ENCODE results near the gene TNK1. TPM values are rescaled to one million over a fixed set of nuclear protein-coding genes. Genes with fewer than 3 reads are reported as not detected.

TNK1 gene
- total RNA-seq, 4 donors from 2014 or later, result 2.4 to 9.8 (median 6.0) TPM

DNA sequence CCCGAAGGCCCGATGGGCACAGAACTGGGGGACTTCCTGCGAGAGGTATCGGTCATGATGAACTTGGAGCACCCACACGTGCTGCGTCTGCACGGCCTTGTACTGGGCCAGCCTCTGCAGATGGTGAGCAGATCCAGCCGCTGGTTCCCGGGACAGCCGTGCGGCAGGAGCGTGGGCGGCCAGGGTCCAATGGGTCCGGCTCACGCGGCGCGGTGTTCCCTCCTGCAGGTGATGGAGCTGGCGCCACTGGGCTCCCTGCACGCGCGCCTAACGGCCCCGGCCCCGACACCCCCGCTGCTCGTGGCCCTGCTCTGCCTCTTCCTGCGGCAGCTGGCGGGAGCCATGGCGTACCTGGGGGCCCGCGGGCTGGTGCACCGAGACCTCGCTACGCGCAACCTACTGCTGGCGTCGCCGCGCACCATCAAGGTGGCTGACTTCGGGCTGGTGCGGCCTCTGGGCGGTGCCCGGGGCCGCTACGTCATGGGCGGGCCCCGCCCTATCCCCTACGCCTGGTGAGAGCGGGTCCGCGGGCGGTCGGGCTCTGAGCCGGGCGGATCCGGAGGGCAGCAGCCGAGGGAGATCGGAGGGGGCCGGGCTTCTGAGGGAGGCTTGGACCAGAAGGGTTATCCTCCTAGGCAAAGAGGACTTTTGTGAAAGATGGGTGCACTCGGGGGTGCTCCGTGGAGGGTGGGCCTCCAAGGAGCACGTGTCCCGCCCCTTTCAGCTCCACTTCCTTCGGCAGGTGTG, 3.0 kb downstream of the TNK1 start:
- TF ChIP-seq EP300 (IDR thresholded peaks at IDR 0.05) (peak in 1 of 2 donors; percentile 53), POLR2A (IDR thresholded peaks at IDR 0.05) (peak in 1 of 2 donors; percentile 23)
- TF ChIP-seq, protein P1, sequence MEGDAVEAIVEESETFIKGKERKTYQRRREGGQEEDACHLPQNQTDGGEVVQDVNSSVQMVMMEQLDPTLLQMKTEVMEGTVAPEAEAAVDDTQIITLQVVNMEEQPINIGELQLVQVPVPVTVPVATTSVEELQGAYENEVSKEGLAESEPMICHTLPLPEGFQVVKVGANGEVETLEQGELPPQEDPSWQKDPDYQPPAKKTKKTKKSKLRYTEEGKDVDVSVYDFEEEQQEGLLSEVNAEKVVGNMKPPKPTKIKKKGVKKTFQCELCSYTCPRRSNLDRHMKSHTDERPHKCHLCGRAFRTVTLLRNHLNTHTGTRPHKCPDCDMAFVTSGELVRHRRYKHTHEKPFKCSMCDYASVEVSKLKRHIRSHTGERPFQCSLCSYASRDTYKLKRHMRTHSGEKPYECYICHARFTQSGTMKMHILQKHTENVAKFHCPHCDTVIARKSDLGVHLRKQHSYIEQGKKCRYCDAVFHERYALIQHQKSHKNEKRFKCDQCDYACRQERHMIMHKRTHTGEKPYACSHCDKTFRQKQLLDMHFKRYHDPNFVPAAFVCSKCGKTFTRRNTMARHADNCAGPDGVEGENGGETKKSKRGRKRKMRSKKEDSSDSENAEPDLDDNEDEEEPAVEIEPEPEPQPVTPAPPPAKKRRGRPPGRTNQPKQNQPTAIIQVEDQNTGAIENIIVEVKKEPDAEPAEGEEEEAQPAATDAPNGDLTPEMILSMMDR (IDR thresholded peaks at IDR 0.05), result no peak
- Histone ChIP-seq H3K36me3 (peaks cover 0 to 29% (median 0%) of the 10 kb centered on the region in 3 donors), H3K4me1 (peaks cover 0 to 40% (median 13%) of the 10 kb centered on the region in 4 donors), H3K27me3 (peaks cover 0 to 44% of the 10 kb centered on the region in 2 donors), H3K27ac (peak overlapping the region; percentile 55 to 86 (median 82)), H3K9me3 (no peaks in the 10 kb centered on the region), H3K4me3 (peak overlapping the region; percentile 48 to 60 (median 52))
- DNase-seq (ENCODE audit: low spot score in 2 of 2), result no peak
- WGBS, 2 donors, result 10 to 15% methylated on average over 26 to 32 of the region's 65 CpGs

DNA sequence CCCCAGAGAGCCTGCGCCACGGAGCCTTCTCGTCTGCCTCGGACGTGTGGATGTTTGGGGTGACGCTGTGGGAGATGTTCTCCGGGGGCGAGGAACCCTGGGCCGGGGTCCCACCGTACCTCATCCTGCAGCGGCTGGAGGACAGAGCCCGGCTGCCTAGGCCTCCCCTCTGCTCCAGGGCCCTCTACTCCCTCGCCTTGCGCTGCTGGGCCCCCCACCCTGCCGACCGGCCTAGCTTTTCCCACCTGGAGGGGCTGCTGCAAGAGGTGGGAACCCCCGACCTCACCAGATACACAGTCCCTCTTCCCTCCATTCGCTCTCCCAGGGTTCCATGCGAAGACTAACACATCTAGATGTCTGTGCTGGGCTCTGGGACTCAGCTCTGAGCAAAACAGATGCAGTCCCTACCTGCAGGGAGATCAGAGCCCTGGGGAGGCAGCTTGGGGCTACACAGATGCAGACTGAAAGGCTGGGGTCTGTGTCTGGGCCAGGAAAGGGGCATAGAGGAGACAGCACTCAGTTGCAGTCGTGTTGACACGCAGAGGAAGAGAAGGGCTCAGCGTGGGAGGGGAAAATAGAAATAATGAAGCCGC, 3.7 kb downstream of the TNK1 start:
- Histone ChIP-seq H3K9me3 (no peaks in the 10 kb centered on the region), H3K4me1 (peaks cover 0 to 40% (median 13%) of the 10 kb centered on the region in 4 donors), H3K27ac (peak overlapping the region; percentile 55 to 86 (median 82)), H3K36me3 (peaks cover 0 to 36% (median 0%) of the 10 kb centered on the region in 3 donors), H3K4me3 (peak overlapping the region in 3 of 4 donors; percentile 48 to 60 (median 52)), H3K27me3 (peaks cover 0 to 39% of the 10 kb centered on the region in 2 donors)
- DNase-seq (ENCODE audit: low spot score in 2 of 2), result no peak
- WGBS, 2 donors, result 46 to 56% methylated on average over 16 to 20 of the region's 23 CpGs
- no peak for TF ChIP-seq EP300 (IDR thresholded peaks at IDR 0.05)
- TF ChIP-seq POLR2A (IDR thresholded peaks at IDR 0.05), result no peak
- TF ChIP-seq, protein P1 (IDR thresholded peaks at IDR 0.05), result no peak

DNA sequence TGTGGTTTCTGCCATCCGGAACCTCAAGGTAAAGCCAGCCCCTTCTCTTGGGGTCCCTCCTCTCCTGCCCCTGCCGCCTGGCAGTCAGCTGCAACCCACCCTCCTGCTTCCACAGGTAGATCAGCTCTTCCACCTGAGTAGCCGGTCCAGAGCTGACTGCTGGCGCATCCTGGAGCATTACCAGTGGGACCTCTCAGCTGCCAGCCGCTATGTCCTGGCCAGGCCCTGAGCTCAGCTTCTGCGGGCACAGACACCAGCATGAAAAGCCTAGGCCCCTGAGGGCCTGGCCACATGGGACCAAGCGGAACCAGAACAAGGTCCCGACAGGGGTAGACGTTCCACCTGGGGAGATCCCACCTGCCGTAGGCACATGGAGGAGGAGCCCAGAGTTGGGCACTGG, 8.0 kb downstream of the TNK1 start:
- no peak for DNase-seq (ENCODE audit: low spot score in 2 of 2)
- WGBS, 2 donors, result 94% methylated on average over 9 of the region's 10 CpGs; no CpG with 5 or more reads in 1 of the 2 donors
- H3K4me3 ChIP-seq, result no peak overlapping the region
- H3K27ac ChIP-seq, result no peak overlapping the region
- no peak for TF ChIP-seq EP300 (IDR thresholded peaks at IDR 0.05)
- no peak for TF ChIP-seq POLR2A (IDR thresholded peaks at IDR 0.05)
- TF ChIP-seq, protein P1 (IDR thresholded peaks at IDR 0.05), result no peak
- H3K36me3 ChIP-seq, result peaks cover 0 to 70% (median 0%) of the 10 kb centered on the region in 3 donors
- H3K4me1 ChIP-seq, result peaks cover 0 to 26% (median 14%) of the 10 kb centered on the region in 4 donors
- H3K27me3 ChIP-seq, result no peaks in the 10 kb centered on the region
- no peaks in the 10 kb centered on the region for H3K9me3 ChIP-seq

DNA sequence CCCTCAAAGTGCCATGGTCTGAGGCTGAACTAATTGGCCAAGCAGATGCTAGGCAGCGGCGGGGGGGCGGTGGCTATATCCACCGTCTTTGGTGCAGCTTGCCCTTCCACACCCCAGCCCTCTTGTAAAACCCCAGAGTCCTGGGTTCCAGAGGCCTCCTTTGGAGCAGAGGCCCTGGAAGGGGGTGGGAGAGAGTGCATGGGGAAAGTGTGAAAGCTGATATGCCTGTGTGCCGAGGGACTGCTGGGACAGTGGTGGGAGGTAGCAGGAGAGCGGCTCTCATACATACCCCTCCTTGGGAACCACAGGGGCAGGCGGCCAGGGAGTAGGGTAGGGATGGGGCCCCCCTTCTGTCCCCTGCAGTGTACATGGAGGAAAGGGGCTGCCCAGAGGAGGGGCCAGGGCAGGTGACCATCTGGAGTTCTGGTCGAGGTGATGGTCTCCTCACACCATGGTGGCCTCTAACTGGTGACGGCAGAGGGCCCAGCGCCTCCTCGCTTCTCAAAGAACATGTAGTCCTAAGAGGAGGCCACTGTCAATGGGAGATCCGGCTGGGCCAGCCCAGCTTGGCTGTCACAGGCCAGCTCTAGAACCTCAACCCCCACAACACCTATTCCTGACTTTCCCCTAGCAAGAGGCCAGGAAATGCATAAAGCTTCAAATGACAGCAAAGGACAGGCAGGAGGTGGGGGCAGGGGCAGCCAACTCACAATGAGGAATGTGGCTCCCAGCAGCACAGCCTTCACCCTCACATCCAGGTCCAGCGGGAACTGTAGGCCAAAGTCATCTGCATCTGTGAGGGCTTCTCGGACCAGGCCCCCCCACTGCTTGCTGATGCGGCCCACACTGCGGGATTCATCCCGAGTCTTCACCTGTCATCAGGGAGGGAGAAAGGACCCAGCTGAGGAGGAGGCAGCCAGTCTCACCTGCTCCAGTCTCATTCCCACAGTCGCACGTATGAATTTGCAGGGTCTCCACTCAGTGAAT, 9.3 kb downstream of the TNK1 start:
- peaks cover 0 to 23% (median 13%) of the 10 kb centered on the region in 4 donors for H3K4me1 ChIP-seq
- H3K4me3 ChIP-seq, result no peak overlapping the region
- TF ChIP-seq, protein P1 (IDR thresholded peaks at IDR 0.05), result no peak
- TF ChIP-seq EP300 (IDR thresholded peaks at IDR 0.05) (no peak), POLR2A (IDR thresholded peaks at IDR 0.05) (no peak)
- 84 to 89% methylated on average over 19 of the region's 19 CpGs for WGBS, 2 donors
- H3K9me3 ChIP-seq, result no peaks in the 10 kb centered on the region
- no peaks in the 10 kb centered on the region for H3K27me3 ChIP-seq
- DNase-seq (ENCODE audit: low spot score in 2 of 2), result no peak
- H3K36me3 ChIP-seq, result peaks cover 0 to 70% (median 0%) of the 10 kb centered on the region in 3 donors
- H3K27ac ChIP-seq, result no peak overlapping the region
